Bronchial epithelial cell (primary cell): ENCODE measurements around the gene TBC1D4. TPM values are rescaled to one million over a fixed set of nuclear protein-coding genes. Genes with fewer than 3 reads are reported as not detected.
"Not testable (repeated sequence)": the region's sequence is repeated elsewhere in the genome, so short reads cannot be mapped to it uniquely, and the experiment has no call there.

Experiments used
- DNase-seq: peaks from one replicate; pipeline ENCODE4 v3.0.0-alpha.2; 2010; ENCODE audit warnings: low read depth
- FAIRE-seq: peaks from 2 replicates; lab custom pipeline; 2011; peaks lifted over from hg19 to GRCh38; lab: Jason Lieb, UNC
- H3K27me3 ChIP-seq: 2 replicates; pipeline ENCODE4 v1.5.1; 2011; ENCODE audit warnings: low read length; ENCODE audit not compliant: control insufficient read depth, insufficient read depth
- H3K36me3 ChIP-seq: 2 replicates; pipeline ENCODE4 v1.5.1; 2011; ENCODE audit warnings: low read length; ENCODE audit not compliant: control insufficient read depth, insufficient read depth
- H3K4me3 ChIP-seq: 2 replicates; pipeline ENCODE4 v1.5.1; 2011; ENCODE audit warnings: mild to moderate bottlenecking, low read depth, low read length, control low read depth
- CTCF ChIP-seq: IDR thresholded peaks from 2 replicates; pipeline ENCODE4 v1.5.1; 2011; ENCODE audit warnings: mild to moderate bottlenecking, moderate library complexity, low read length, control low read depth, inconsistent platforms; ENCODE audit not compliant: insufficient read depth, severe bottlenecking
- total RNA-seq: library from RNA; depleted of rRNA; stranded (reverse); fragments of >200 nt; gene quantifications from 2 replicates; pipeline ENCODE4 v1.2.1, GENCODE V29; 2014

The TBC1D4 gene
- total RNA-seq, 1 donor from 2014 or later: 10.3 TPM

- Histone ChIP-seq H3K36me3 (no peaks in the 10 kb centered on the region), H3K27me3 (no peaks in the 10 kb centered on the region), H3K4me3 (no peak overlapping the region)
- peak; percentile 66 for FAIRE-seq
- DNase-seq: no peak
- TF ChIP-seq CTCF: no peak
Measured at GRCh38 chr13:75312884-75313520, 169.0 kb downstream of the TBC1D4 start.

- FAIRE-seq (no peak), DNase-seq (no peak)
Measured at GRCh38 chr13:75309981-75310580, 171.9 kb downstream of the TBC1D4 start.

GRCh38 chr13:75308222-75308621 is 173.7 kb downstream of the TBC1D4 start:
- DNase-seq (no peak), FAIRE-seq (no peak)
- Histone ChIP-seq H3K27me3 (no peaks in the 10 kb centered on the region), H3K4me3 (no peak overlapping the region), H3K36me3 (no peaks in the 10 kb centered on the region)
- TF ChIP-seq CTCF: no peak

More at GRCh38 chr13:75309981-75310580, 171.9 kb downstream of the TBC1D4 start:
- no peak overlapping the region for H3K4me3 ChIP-seq
- TF ChIP-seq CTCF: no peak
- no peaks in the 10 kb centered on the region for H3K27me3 ChIP-seq
- H3K36me3 ChIP-seq: no peaks in the 10 kb centered on the region

GRCh38 chr13:75307370-75307949 is 174.5 kb downstream of the TBC1D4 start:
- no peak for TF ChIP-seq CTCF
- H3K36me3 ChIP-seq: no peaks in the 10 kb centered on the region
- H3K4me3 ChIP-seq: no peak overlapping the region
- H3K27me3 ChIP-seq: no peaks in the 10 kb centered on the region
- no peak for DNase-seq
- no peak for FAIRE-seq

GRCh38 chr13:75306967-75307366 is 175.0 kb downstream of the TBC1D4 start:
- not testable (repeated sequence) for FAIRE-seq, DNase-seq, H3K36me3 ChIP-seq, H3K27me3 ChIP-seq, H3K4me3 ChIP-seq

GRCh38 chr13:75305059-75305458 is 176.9 kb downstream of the TBC1D4 start:
- no peaks in the 10 kb centered on the region for H3K36me3 ChIP-seq
- H3K4me3 ChIP-seq: no peak overlapping the region
- FAIRE-seq (no peak), DNase-seq (no peak)
- TF ChIP-seq CTCF: no peak
- H3K27me3 ChIP-seq: no peaks in the 10 kb centered on the region
